ENCODE measurements around the gene ZNF230.

The ZNF230 gene
- long read RNA-seq, full-length matches to known transcripts = 25 of 26 reads
- long read RNA-seq, partial matches to known transcripts = 0 of 26 reads
- long read RNA-seq, other reads (novel, unspliced or antisense) = 1 of 26 reads

- peak within 1 kb of the TSS; percentile 94 for H3K4me3 ChIP-seq (replicated peaks; ENCODE audit: insufficient read depth, low read length)
- DNase-seq (ENCODE audit: low read depth in 1 of 2, low spot score in 1 of 2) = peak; percentile 97
- peak within 1 kb of the TSS; percentile 72 for H3K27ac ChIP-seq (replicated peaks)
- no peaks in the 10 kb centered on the region for H3K27me3 ChIP-seq (ENCODE audit: insufficient read depth, poor library complexity, severe bottlenecking)
- TF ChIP-seq CTCF (IDR thresholded peaks at IDR 0.05; ENCODE audit: insufficient read depth, low read length) (no peak), GABPA (IDR thresholded peaks at IDR 0.05; ENCODE audit: low read depth) (peak; percentile 82), POLR2AphosphoS5 (IDR thresholded peaks at IDR 0.05; ENCODE audit: low read depth) (peak; percentile 89), REST (IDR thresholded peaks at IDR 0.05; ENCODE audit: insufficient replicate concordance, low read depth) (no peak), SPI1 (IDR thresholded peaks at IDR 0.05; ENCODE audit: borderline replicate concordance, low read depth) (peak; percentile 65; the same call in 1 of the 2 replicates)
These were observed at the start of gene ZNF230 for GRCh38 chr19:44002566-44003460. Gene ZNF230, plus strand, starts transcription at chr19:44002957. Its CDS starts 4,122 bp downstream, at chr19:44007079.

GRCh38 chr19:43956827-43957226 lies 45.9 kb upstream of the ZNF230 start:
- DNase-seq (ENCODE audit: low read depth in 1 of 2, low spot score in 1 of 2) = peak in 1 of 2 experiments; percentile 17
- TF ChIP-seq CTCF (IDR thresholded peaks at IDR 0.05; ENCODE audit: insufficient read depth, low read length) (no peak), SPI1 (IDR thresholded peaks at IDR 0.05; ENCODE audit: borderline replicate concordance, low read depth) (peak; percentile 73; the same call in 1 of the 2 replicates)
- Histone ChIP-seq H3K27ac (replicated peaks) (no peak overlapping the region), H3K27me3 (ENCODE audit: insufficient read depth, poor library complexity, severe bottlenecking) (no peaks in the 10 kb centered on the region), H3K4me3 (replicated peaks; ENCODE audit: insufficient read depth, low read length) (no peak overlapping the region)

GRCh38 chr19:43957891-43958290 lies 44.9 kb upstream of the ZNF230 start:
- Histone ChIP-seq H3K27me3 (ENCODE audit: insufficient read depth, poor library complexity, severe bottlenecking) (no peaks in the 10 kb centered on the region), H3K4me3 (replicated peaks; ENCODE audit: insufficient read depth, low read length) (no peak overlapping the region), H3K27ac (replicated peaks) (no peak overlapping the region)
- TF ChIP-seq SPI1 (IDR thresholded peaks at IDR 0.05; ENCODE audit: borderline replicate concordance, low read depth) (no peak), REST (IDR thresholded peaks at IDR 0.05; ENCODE audit: insufficient replicate concordance, low read depth) (no peak), CTCF (IDR thresholded peaks at IDR 0.05; ENCODE audit: insufficient read depth, low read length) (no peak), GABPA (IDR thresholded peaks at IDR 0.05; ENCODE audit: low read depth) (no peak), POLR2AphosphoS5 (IDR thresholded peaks at IDR 0.05; ENCODE audit: low read depth) (no peak)
- DNase-seq (ENCODE audit: low read depth in 1 of 2, low spot score in 1 of 2) = no peak

All from HL-60 (cell line).